ENCODE data around the gene ERC2.

DNA sequence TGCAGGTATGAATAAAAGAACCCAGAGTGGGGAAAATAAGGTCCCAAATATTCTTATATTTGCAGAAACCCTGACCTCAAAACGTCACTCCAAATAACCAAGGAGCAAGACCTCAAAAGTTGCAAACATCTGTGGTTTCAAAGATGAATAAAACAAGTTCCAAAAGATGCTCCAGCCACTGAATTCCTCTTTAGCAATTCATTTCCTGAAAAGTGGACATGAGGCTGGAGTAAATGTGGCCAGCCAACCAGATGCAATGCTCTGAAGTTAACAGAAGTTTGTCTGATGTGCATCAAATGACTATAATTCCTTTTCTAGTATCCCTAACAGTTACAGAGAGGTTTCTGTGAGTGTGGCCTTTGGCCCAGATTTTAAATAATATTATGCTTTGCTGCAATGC lies 910.0 kb downstream of the ERC2 start:
- TF ChIP-seq, protein P1, sequence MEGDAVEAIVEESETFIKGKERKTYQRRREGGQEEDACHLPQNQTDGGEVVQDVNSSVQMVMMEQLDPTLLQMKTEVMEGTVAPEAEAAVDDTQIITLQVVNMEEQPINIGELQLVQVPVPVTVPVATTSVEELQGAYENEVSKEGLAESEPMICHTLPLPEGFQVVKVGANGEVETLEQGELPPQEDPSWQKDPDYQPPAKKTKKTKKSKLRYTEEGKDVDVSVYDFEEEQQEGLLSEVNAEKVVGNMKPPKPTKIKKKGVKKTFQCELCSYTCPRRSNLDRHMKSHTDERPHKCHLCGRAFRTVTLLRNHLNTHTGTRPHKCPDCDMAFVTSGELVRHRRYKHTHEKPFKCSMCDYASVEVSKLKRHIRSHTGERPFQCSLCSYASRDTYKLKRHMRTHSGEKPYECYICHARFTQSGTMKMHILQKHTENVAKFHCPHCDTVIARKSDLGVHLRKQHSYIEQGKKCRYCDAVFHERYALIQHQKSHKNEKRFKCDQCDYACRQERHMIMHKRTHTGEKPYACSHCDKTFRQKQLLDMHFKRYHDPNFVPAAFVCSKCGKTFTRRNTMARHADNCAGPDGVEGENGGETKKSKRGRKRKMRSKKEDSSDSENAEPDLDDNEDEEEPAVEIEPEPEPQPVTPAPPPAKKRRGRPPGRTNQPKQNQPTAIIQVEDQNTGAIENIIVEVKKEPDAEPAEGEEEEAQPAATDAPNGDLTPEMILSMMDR (conservative IDR thresholded peaks at IDR 0.05 in 1 of 2, IDR thresholded peaks at IDR 0.05 in 1 of 2; ENCODE audit: low read depth in 1 of 2, low read length in 2 of 2): no peak
- TF ChIP-seq EZH2 (IDR thresholded peaks at IDR 0.05; ENCODE audit: low read length, missing control alignments): no peak

Measured in fibroblast of lung (primary cell).